ENCODE measurements around the gene AREG. TPM values are rescaled to one million over a fixed set of nuclear protein-coding genes. Genes with fewer than 3 reads are reported as not detected.

Gene AREG
- total and polyA plus RNA-seq, 2 of the 13 experiments (the other 11 are each of a cell fraction or from before 2014, with no cell fraction given): 6.2 to 7.1 TPM

GRCh38 chr4:74433043-74433442, 11.9 kb upstream of the AREG start:
- ChIA-PET CTCF (ENCODE audit: low intra/inter-chr PET ratio, low total read pairs) (no interaction called here), POLR2A (no interaction called here)
- TF ChIP-seq FLYWCH1 (CRISPR knock-in tag; IDR thresholded peaks at IDR 0.05) (no peak), ZNF576 (CRISPR knock-in tag; IDR thresholded peaks at IDR 0.05) (no peak), PHF21A (CRISPR knock-in tag; IDR thresholded peaks at IDR 0.05) (no peak), ZNF777 (CRISPR knock-in tag; IDR thresholded peaks at IDR 0.05) (no peak), KIAA2018 (CRISPR knock-in tag; IDR thresholded peaks at IDR 0.05; ENCODE audit: borderline replicate concordance) (no peak), RBM39 (IDR thresholded peaks at IDR 0.05; ENCODE audit: low read depth, low read length, poor library complexity, severe bottlenecking) (no peak), MIER2 (CRISPR knock-in tag; IDR thresholded peaks at IDR 0.05) (no peak), ZBTB39 (CRISPR knock-in tag; IDR thresholded peaks at IDR 0.05) (no peak), ARHGAP35 (CRISPR knock-in tag; IDR thresholded peaks at IDR 0.05; ENCODE audit: borderline replicate concordance) (no peak)
- FAIRE-seq (no peak), DNase-seq (ENCODE audit: low spot score) (no peak), ATAC-seq (no peak)
- intact Hi-C loops (cut with micrococcal nuclease; ENCODE audit: unreplicated experiment) (no loop called here), in situ Hi-C loops (cut with HindIII; ENCODE audit: extremely low pct_ligation_motif_present, low pct_unique_long_range_greater_than_20kb) (no loop called here)
- no TSS peak for BruUV-seq (replicated peaks)
- H3K9me3 ChIP-seq (ENCODE audit: low read length): no peaks in the 10 kb centered on the region
- H3K36me3 ChIP-seq (replicated peaks in 1 of 2; ENCODE audit: control insufficient read depth in 1 of 2, insufficient read depth in 2 of 2, low read length in 2 of 2): no peaks in the 10 kb centered on the region
- H3K4me1 ChIP-seq (ENCODE audit: insufficient read depth, low read length): 0 out of 2 replicates have a peak, but pooled peaks cover 9% of the 10 kb centered on the region
- H3K9ac ChIP-seq (ENCODE audit: insufficient read depth, low read depth, low read length): no peak overlapping the region
- H3K27ac ChIP-seq (ENCODE audit: extremely low read length, insufficient read depth, low read length): no peak overlapping the region
- H4K20me1 ChIP-seq (ENCODE audit: insufficient read depth, low read length): no peaks in the 10 kb centered on the region
- H3K27me3 ChIP-seq (ENCODE audit: control insufficient read depth in 1 of 2, insufficient read depth in 2 of 2, low read length in 2 of 2): no peaks in the 10 kb centered on the region
- H3K4me2 ChIP-seq (ENCODE audit: low read depth, low read length): peak overlapping the region; percentile 64
- peak overlapping the region; percentile 61 for H2AFZ ChIP-seq (ENCODE audit: low read length)
- no peaks in the 10 kb centered on the region for H3K79me2 ChIP-seq (ENCODE audit: insufficient read depth, low read length)
- peak overlapping the region in 2 of 3 experiments; percentile 23 to 41; a peak in 2 of 6 replicates for H3K4me3 ChIP-seq (replicated peaks in 1 of 3; ENCODE audit: insufficient read depth in 1 of 3, low read depth in 2 of 3, low read length in 3 of 3)
- whole genome bisulfite sequencing (ENCODE audit: low lambda C conversion rate): 3% methylated on average over 2 of the region's 2 CpGs

Data from HepG2 (cell line).